Testis (tissue), 2 donors: ENCODE data around the gene ERO1B.

Experiments used
- CTCF ChIP-seq, 3 experiments: fragments of 450-650 bp in 2 of 3; fragments of 200-600 bp in 1 of 3; sonication (generic) in 1 of 3; IDR thresholded peaks; one replicate each; pipeline ENCODE4 v1.5.1; 2016 to 2019; ENCODE audit warnings: antibody characterized with exemption in 3 of 3, mild to moderate bottlenecking in 2 of 3, moderate library complexity in 1 of 3
- POLR2A ChIP-seq: fragments of 450-650 bp; IDR thresholded peaks from one replicate; pipeline ENCODE4 v1.6.1; 2017; ENCODE audit warnings: antibody characterized with exemption, mild to moderate bottlenecking, moderate library complexity

- no peak for TF ChIP-seq CTCF (IDR thresholded peaks at IDR 0.05)
- TF ChIP-seq POLR2A: no peak
Observed at GRCh38 chr1:236240675-236241074, 41.1 kb downstream of the ERO1B start.
